Measurements from ENCODE around the gene HES6. TPM values are rescaled to one million over a fixed set of nuclear protein-coding genes. Genes with fewer than 3 reads are reported as not detected.

The HES6 gene
- total RNA-seq, 1 donor from 2014 or later = 18.0 TPM

GRCh38 chr2:238202326-238203093 lies 37.3 kb downstream of the HES6 start:
- DNase-seq (ENCODE audit: low spot score) = no peak

DNA sequence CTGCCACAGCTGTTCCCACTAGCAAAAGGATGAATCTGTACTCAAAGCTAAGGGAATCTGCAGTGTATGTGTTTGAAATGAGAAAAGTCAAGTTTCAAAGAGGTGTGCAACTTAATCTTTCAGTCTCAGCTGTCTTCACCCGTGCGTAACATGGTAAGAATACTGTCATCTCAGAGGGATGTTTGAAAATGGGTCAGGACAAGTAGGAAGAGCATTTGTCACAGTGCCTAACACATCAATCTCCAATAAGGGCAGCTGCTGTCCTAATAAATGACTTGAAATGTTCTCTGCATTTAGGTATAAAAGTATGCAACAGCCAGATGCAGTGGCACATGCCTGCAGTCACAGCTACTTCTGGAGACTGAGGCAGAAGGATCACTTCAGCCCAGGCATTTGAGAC lies 49.4 kb downstream of the HES6 start:
- DNase-seq (ENCODE audit: low spot score) = no peak

Other genes starting within 250 kb of the HES6 start
- gene SCLY, start 179.0 kb downstream of the HES6 start, total RNA-seq = 29.1 TPM
- gene ESPNL, start 139.7 kb downstream of the HES6 start, total RNA-seq = 0.49 TPM
- gene KLHL30, start 101.4 kb downstream of the HES6 start, total RNA-seq = 2.0 TPM
- 0.35 TPM for gene ERFE, start 81.1 kb downstream of the HES6 start, total RNA-seq
- gene ILKAP, start 36.3 kb downstream of the HES6 start, total RNA-seq = 40.5 TPM
- 29.8 TPM for gene PER2, start 48.6 kb upstream of the HES6 start, total RNA-seq
- gene TRAF3IP1, start 80.5 kb upstream of the HES6 start, total RNA-seq = 25.6 TPM
- gene ASB1, start 186.9 kb upstream of the HES6 start, total RNA-seq = 24.9 TPM